Measurements from ENCODE around the gene SCGB1A1.
A peak's percentile ranks its signal among the peaks of the same experiment; 100 is the strongest.

The SCGB1A1 gene

DNA sequence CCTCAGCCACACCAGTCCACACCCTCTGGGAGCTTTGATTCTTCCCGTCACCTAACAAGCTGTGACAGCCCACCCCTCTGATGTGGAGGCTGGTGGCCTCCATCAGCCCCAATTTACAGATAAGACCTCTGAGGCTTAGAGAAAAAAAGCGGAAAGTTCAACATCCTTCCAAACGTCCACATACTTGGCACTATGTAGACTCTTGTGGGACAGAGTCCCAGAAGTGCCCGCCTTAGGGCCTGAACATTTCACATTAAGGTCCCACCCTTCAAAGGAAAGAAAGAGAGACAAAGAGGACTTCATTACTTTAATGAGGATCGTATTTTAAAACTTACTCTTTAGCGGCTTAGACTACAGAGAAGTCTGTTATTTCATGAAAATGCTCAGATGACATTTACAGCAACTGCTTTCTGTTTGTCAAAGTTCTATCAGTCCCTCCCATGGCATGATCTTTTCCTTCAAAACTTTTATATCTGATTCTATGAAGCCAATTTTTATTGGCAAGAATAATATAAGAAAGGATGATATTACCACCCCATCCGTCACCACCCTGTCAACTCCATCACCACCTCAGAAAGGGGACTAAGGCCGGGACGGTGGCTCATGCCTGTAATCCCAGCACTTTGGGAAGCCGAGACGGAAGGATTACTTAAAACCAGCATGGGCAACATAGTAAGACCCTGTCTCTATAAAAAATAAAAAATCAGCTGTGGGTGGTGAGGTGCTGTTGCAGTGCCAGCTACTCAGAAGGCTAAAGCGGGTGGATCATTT is 15.7 kb upstream of the SCGB1A1 start:
- peaks cover 22 to 58% (median 50%) of the 10 kb centered on the region in 5 donors for H3K4me1 ChIP-seq (ENCODE audit: control insufficient read depth in 5 of 5, insufficient read depth in 5 of 5, low read length in 5 of 5)
- H3K27ac ChIP-seq (ENCODE audit: low read depth, low read length): peak overlapping the region; percentile 71
- H3K36me3 ChIP-seq (ENCODE audit: control insufficient read depth in 5 of 5, insufficient read depth in 5 of 5, low read length in 5 of 5): no peaks in the 10 kb centered on the region
- H3K9ac ChIP-seq (ENCODE audit: low read length in 5 of 5): peak overlapping the region in 2 of 5 donors; percentile 13 to 63
- no peaks in the 10 kb centered on the region for H3K27me3 ChIP-seq (ENCODE audit: control insufficient read depth in 5 of 5, insufficient read depth in 4 of 5, low read length in 5 of 5)
- no peak overlapping the region for H3K4me3 ChIP-seq (ENCODE audit: low read depth in 1 of 5, low read length in 5 of 5)
- no peaks in the 10 kb centered on the region for H3K9me3 ChIP-seq (ENCODE audit: control insufficient read depth in 5 of 5, low read length in 5 of 5)

- Histone ChIP-seq H3K27me3 (ENCODE audit: control insufficient read depth in 5 of 5, insufficient read depth in 4 of 5, low read length in 5 of 5) (no peaks in the 10 kb centered on the region), H3K9me3 (ENCODE audit: control insufficient read depth in 5 of 5, low read length in 5 of 5) (no peaks in the 10 kb centered on the region), H3K36me3 (ENCODE audit: control insufficient read depth in 5 of 5, insufficient read depth in 5 of 5, low read length in 5 of 5) (no peaks in the 10 kb centered on the region), H3K9ac (ENCODE audit: low read length in 5 of 5) (no peak overlapping the region), H3K27ac (ENCODE audit: low read depth, low read length) (no peak overlapping the region), H3K4me1 (ENCODE audit: control insufficient read depth in 5 of 5, insufficient read depth in 5 of 5, low read length in 5 of 5) (peaks cover 20 to 45% (median 37%) of the 10 kb centered on the region in 5 donors), H3K4me3 (ENCODE audit: low read depth in 1 of 5, low read length in 5 of 5) (no peak overlapping the region)
These were observed 14.4 kb upstream of the SCGB1A1 start for GRCh38 chr11:62404435-62404834.

DNA sequence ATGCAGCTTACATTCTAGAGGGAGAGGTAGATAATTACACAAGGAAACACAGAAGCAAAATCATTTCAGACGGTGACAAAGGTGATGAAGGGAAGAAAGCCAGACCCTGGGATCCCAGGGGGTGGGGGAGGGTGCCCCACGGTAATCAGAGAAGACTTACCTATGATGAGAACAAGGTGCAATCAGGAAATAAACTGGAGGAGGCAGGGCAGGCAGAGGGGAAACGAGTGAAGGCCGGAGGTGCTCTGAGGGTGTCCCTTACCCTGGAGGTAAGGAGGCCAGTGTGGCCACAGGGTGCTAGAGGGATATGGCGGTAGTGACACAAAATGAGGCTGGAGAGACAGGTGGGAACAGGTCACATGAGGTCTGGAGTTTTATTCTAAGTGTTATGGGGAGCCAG is 13.9 kb upstream of the SCGB1A1 start:
- H3K36me3 ChIP-seq (ENCODE audit: control insufficient read depth in 5 of 5, insufficient read depth in 5 of 5, low read length in 5 of 5): no peaks in the 10 kb centered on the region
- H3K9me3 ChIP-seq (ENCODE audit: control insufficient read depth in 5 of 5, low read length in 5 of 5): no peaks in the 10 kb centered on the region
- H3K27me3 ChIP-seq (ENCODE audit: control insufficient read depth in 5 of 5, insufficient read depth in 4 of 5, low read length in 5 of 5): no peaks in the 10 kb centered on the region
- no peak overlapping the region for H3K4me3 ChIP-seq (ENCODE audit: low read depth in 1 of 5, low read length in 5 of 5)
- H3K4me1 ChIP-seq (ENCODE audit: control insufficient read depth in 5 of 5, insufficient read depth in 5 of 5, low read length in 5 of 5): peaks cover 18 to 41% (median 32%) of the 10 kb centered on the region in 5 donors
- H3K27ac ChIP-seq (ENCODE audit: low read depth, low read length): no peak overlapping the region
- no peak overlapping the region for H3K9ac ChIP-seq (ENCODE audit: low read length in 5 of 5)

DNA sequence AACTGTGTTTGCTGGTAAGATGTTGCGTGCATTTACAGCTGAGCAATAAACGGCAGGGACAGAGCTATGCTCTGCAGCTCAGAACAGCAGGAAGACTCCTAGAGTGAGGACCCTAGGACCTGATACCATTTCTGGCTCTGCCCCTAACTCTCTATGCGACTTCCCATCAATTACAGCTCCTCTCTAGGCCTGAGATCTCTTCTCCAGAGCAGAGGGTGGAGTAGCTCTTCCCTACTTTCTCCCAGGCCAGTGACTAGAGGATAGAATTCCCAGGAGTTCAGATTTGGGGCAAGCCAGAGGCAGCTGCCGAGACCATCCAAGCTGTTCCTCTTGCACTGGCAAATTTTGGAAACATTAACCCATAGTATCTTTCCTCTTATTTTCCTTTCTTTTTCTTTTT is 12.8 kb upstream of the SCGB1A1 start:
- no peak overlapping the region for H3K4me3 ChIP-seq (ENCODE audit: low read depth in 1 of 5, low read length in 5 of 5)
- no peak overlapping the region for H3K9ac ChIP-seq (ENCODE audit: low read length in 5 of 5)
- H3K36me3 ChIP-seq (ENCODE audit: control insufficient read depth in 5 of 5, insufficient read depth in 5 of 5, low read length in 5 of 5): no peaks in the 10 kb centered on the region
- H3K4me1 ChIP-seq (ENCODE audit: control insufficient read depth in 5 of 5, insufficient read depth in 5 of 5, low read length in 5 of 5): peaks cover 11 to 29% (median 21%) of the 10 kb centered on the region in 5 donors
- no peaks in the 10 kb centered on the region for H3K27me3 ChIP-seq (ENCODE audit: control insufficient read depth in 5 of 5, insufficient read depth in 4 of 5, low read length in 5 of 5)
- H3K27ac ChIP-seq (ENCODE audit: low read depth, low read length): no peak overlapping the region
- no peaks in the 10 kb centered on the region for H3K9me3 ChIP-seq (ENCODE audit: control insufficient read depth in 5 of 5, low read length in 5 of 5)

- Histone ChIP-seq H3K27ac (ENCODE audit: low read depth, low read length) (no peak overlapping the region), H3K36me3 (ENCODE audit: control insufficient read depth in 5 of 5, insufficient read depth in 5 of 5, low read length in 5 of 5) (no peaks in the 10 kb centered on the region), H3K9ac (ENCODE audit: low read length in 5 of 5) (no peak overlapping the region), H3K27me3 (ENCODE audit: control insufficient read depth in 5 of 5, insufficient read depth in 4 of 5, low read length in 5 of 5) (no peaks in the 10 kb centered on the region), H3K4me1 (ENCODE audit: control insufficient read depth in 5 of 5, insufficient read depth in 5 of 5, low read length in 5 of 5) (peaks cover 4 to 17% (median 7%) of the 10 kb centered on the region in 5 donors), H3K9me3 (ENCODE audit: control insufficient read depth in 5 of 5, low read length in 5 of 5) (no peaks in the 10 kb centered on the region), H3K4me3 (ENCODE audit: low read depth in 1 of 5, low read length in 5 of 5) (no peak overlapping the region)
These were observed 9.0 kb upstream of the SCGB1A1 start for GRCh38 chr11:62409831-62410230.

GRCh38 chr11:62410972-62411371 is 7.9 kb upstream of the SCGB1A1 start:
- H3K9ac ChIP-seq (ENCODE audit: low read length in 5 of 5): no peak overlapping the region
- no peaks in the 10 kb centered on the region for H3K36me3 ChIP-seq (ENCODE audit: control insufficient read depth in 5 of 5, insufficient read depth in 5 of 5, low read length in 5 of 5)
- H3K4me1 ChIP-seq (ENCODE audit: control insufficient read depth in 5 of 5, insufficient read depth in 5 of 5, low read length in 5 of 5): peaks cover 4 to 15% (median 7%) of the 10 kb centered on the region in 5 donors
- H3K9me3 ChIP-seq (ENCODE audit: control insufficient read depth in 5 of 5, low read length in 5 of 5): no peaks in the 10 kb centered on the region
- no peak overlapping the region for H3K4me3 ChIP-seq (ENCODE audit: low read depth in 1 of 5, low read length in 5 of 5)
- no peak overlapping the region for H3K27ac ChIP-seq (ENCODE audit: low read depth, low read length)
- no peaks in the 10 kb centered on the region for H3K27me3 ChIP-seq (ENCODE audit: control insufficient read depth in 5 of 5, insufficient read depth in 4 of 5, low read length in 5 of 5)

- H3K27ac ChIP-seq (ENCODE audit: low read depth, low read length): no peak overlapping the region
- no peak overlapping the region for H3K9ac ChIP-seq (ENCODE audit: low read length in 5 of 5)
- H3K4me1 ChIP-seq (ENCODE audit: control insufficient read depth in 5 of 5, insufficient read depth in 5 of 5, low read length in 5 of 5): peaks cover 2 to 12% (median 7%) of the 10 kb centered on the region in 5 donors
- no peaks in the 10 kb centered on the region for H3K36me3 ChIP-seq (ENCODE audit: control insufficient read depth in 5 of 5, insufficient read depth in 5 of 5, low read length in 5 of 5)
- H3K9me3 ChIP-seq (ENCODE audit: control insufficient read depth in 5 of 5, low read length in 5 of 5): no peaks in the 10 kb centered on the region
- no peaks in the 10 kb centered on the region for H3K27me3 ChIP-seq (ENCODE audit: control insufficient read depth in 5 of 5, insufficient read depth in 4 of 5, low read length in 5 of 5)
- H3K4me3 ChIP-seq (ENCODE audit: low read depth in 1 of 5, low read length in 5 of 5): no peak overlapping the region
These were observed 7.3 kb upstream of the SCGB1A1 start for GRCh38 chr11:62411524-62411923.

GRCh38 chr11:62413060-62413696 is 5.7 kb upstream of the SCGB1A1 start:
- Histone ChIP-seq H3K36me3 (ENCODE audit: control insufficient read depth in 5 of 5, insufficient read depth in 5 of 5, low read length in 5 of 5) (no peaks in the 10 kb centered on the region), H3K4me1 (ENCODE audit: control insufficient read depth in 5 of 5, insufficient read depth in 5 of 5, low read length in 5 of 5) (peaks cover 2 to 12% (median 7%) of the 10 kb centered on the region in 5 donors), H3K4me3 (ENCODE audit: low read depth in 1 of 5, low read length in 5 of 5) (no peak overlapping the region), H3K9ac (ENCODE audit: low read length in 5 of 5) (peak overlapping the region in 1 of 5 donors; percentile 35), H3K9me3 (ENCODE audit: control insufficient read depth in 5 of 5, low read length in 5 of 5) (no peaks in the 10 kb centered on the region), H3K27ac (ENCODE audit: low read depth, low read length) (no peak overlapping the region), H3K27me3 (ENCODE audit: control insufficient read depth in 5 of 5, insufficient read depth in 4 of 5, low read length in 5 of 5) (no peaks in the 10 kb centered on the region)

DNA sequence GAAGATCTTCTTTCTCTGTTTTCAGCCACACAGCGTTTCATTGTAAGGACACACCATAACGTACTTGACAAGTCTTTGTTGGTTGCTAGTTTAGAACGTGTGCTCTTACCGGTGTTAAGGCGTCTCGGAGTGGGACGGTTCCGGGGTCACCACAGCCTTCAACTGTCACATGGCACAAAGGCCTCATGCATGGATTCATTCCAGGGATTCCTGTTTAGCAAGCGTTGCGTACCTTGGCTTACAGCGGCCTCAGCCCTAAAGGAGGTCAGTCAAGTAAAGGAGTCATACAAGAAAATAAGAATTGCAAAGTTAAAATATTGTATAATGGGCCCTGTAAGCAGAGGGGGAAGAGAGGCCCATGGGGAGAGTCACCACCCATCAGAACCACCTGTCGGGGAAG is 2.2 kb upstream of the SCGB1A1 start:
- Histone ChIP-seq H3K27me3 (ENCODE audit: control insufficient read depth in 5 of 5, insufficient read depth in 4 of 5, low read length in 5 of 5) (no peaks in the 10 kb centered on the region), H3K9ac (ENCODE audit: low read length in 5 of 5) (no peak overlapping the region), H3K36me3 (ENCODE audit: control insufficient read depth in 5 of 5, insufficient read depth in 5 of 5, low read length in 5 of 5) (no peaks in the 10 kb centered on the region), H3K27ac (ENCODE audit: low read depth, low read length) (no peak overlapping the region), H3K9me3 (ENCODE audit: control insufficient read depth in 5 of 5, low read length in 5 of 5) (no peaks in the 10 kb centered on the region), H3K4me3 (ENCODE audit: low read depth in 1 of 5, low read length in 5 of 5) (no peak overlapping the region), H3K4me1 (ENCODE audit: control insufficient read depth in 5 of 5, insufficient read depth in 5 of 5, low read length in 5 of 5) (peaks cover 9 to 32% (median 24%) of the 10 kb centered on the region in 5 donors)

- Histone ChIP-seq H3K27me3 (ENCODE audit: control insufficient read depth in 5 of 5, insufficient read depth in 4 of 5, low read length in 5 of 5) (no peaks in the 10 kb centered on the region), H3K27ac (ENCODE audit: low read depth, low read length) (no peak overlapping the region)
These were observed 697 bp upstream of the SCGB1A1 start for GRCh38 chr11:62418136-62418535.

More at GRCh38 chr11:62418136-62418535, 697 bp upstream of the SCGB1A1 start:
- Histone ChIP-seq H3K36me3 (ENCODE audit: control insufficient read depth in 5 of 5, insufficient read depth in 5 of 5, low read length in 5 of 5) (no peaks in the 10 kb centered on the region), H3K4me3 (ENCODE audit: low read depth in 1 of 5, low read length in 5 of 5) (no peak overlapping the region), H3K9ac (ENCODE audit: low read length in 5 of 5) (no peak overlapping the region), H3K9me3 (ENCODE audit: control insufficient read depth in 5 of 5, low read length in 5 of 5) (no peaks in the 10 kb centered on the region), H3K4me1 (ENCODE audit: control insufficient read depth in 5 of 5, insufficient read depth in 5 of 5, low read length in 5 of 5) (peaks cover 9 to 37% (median 26%) of the 10 kb centered on the region in 5 donors)
